Measurements from ENCODE around the gene RNF224.
A peak's percentile ranks its signal among the peaks of the same experiment; 100 is the strongest.
"Not testable (repeated sequence)": the region's sequence is repeated elsewhere in the genome, so short reads cannot be mapped to it uniquely, and the experiment has no call there.

Gene RNF224

DNA sequence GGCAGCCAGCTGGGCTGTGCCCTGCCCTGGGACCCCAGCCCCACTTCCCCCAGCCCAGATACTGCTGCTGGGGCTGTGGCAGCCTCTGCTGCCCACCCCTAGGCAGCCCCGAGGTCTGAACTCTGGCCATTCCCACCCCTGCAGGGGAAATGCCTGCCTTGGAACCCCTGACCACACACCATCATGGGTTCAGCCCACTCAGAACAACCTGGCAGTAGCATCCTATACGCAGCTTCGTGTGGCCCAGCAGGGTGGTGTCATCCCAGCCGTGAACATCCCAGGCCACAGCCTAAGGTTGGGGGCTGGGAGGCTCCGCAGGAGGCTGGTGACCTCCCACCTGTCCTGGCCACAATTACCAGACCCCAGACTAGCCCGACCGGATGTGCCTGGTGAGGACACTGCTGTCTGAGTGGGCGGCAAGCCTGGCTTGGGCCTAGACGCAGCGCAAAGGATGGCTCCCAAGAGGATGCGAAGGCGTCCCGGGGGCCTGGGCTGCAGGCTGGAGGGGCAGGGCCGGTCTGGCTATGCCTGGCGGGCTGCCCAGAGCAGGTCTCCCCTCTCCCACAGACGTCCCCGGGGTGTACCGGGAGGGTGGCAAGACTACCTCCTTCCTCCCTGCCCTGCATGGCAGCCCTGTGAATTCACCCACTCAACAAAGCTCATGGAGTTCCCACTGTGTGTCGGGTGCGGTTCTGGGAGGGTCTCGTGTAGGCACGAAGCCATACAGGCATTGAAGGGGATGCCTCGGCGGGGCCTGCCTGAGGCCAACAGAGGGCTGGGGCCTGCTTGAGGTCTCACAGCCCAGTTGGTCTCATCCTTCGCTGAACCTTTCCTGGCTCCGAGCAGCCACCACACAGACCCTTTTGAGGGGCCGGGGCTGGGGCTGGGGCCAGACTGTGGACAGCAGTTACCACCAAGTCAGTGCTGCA, 1.9 kb downstream of the RNF224 start:
- DNase-seq: no peak

DNA sequence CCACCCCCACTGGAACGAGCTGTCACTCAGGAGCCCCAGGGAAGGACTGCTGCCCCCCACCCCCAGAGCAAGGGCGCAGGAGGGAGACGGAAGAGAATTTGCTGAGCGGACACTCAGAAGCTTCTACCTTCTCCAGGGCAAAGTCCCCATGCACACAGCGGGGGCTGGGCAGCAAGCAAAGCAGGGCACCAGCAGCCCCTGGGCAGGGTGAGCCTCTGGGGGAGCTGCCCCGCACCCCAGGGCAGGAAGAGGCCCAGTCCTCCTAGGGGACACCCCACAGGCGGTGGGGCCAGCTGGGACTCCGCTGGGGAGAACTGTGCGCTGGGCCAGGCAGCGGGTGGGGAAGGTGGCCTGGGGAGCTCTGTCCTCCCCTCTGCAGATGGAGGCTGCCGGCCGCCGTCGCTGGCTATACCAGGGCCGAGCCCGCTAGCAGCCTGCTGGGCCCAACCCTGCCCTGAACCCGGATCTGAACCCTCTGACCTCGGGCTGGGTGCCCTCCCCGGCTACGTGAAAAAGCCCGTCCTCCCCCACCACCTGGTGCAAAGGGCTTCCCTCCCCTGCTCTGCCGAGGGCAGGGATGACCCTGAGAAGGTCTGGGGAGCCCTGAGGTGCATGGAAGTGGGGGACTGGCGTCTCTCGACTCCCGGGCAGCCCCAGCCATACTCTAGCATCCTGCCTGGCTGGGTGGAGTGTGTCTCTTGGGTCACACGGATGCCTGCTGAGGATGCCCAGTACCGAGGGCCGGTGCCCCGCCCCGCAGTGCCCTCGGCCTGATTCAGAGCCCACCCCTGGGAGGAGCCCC, 2.8 kb downstream of the RNF224 start:
- DNase-seq: no peak

- DNase-seq: no peak
These were observed 3.5 kb downstream of the RNF224 start, which contains the start of gene SLC34A3 for GRCh38 chr9:137230705-137231371. SLC34A3 (plus strand) TSS chr9:137230901; CDS start chr9:137231703, 802 bp downstream.

- DNase-seq: no peak
These were observed 4.2 kb downstream of the RNF224 start for GRCh38 chr9:137231372-137232039.

DNA sequence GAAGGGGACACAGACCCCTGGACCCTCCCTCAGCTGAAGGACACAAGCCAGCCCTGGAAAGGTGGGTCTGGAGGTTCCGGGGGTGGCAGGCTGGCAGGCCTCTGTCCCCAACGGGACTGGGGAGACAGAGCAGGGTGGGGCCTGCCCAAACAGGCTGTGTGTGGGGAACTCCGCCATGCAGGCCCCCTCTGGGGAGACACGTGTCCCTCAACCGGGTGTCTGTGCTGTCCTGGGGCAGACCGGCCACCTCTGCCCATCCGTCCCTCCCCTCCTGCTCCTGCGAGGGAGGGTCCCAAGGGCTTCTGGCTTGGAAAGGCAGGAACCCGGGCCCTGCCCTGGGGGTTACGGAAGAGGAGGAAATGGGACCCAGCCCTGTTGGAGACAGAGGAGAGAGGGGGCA, 4.8 kb downstream of the RNF224 start:
- DNase-seq: no peak

DNA sequence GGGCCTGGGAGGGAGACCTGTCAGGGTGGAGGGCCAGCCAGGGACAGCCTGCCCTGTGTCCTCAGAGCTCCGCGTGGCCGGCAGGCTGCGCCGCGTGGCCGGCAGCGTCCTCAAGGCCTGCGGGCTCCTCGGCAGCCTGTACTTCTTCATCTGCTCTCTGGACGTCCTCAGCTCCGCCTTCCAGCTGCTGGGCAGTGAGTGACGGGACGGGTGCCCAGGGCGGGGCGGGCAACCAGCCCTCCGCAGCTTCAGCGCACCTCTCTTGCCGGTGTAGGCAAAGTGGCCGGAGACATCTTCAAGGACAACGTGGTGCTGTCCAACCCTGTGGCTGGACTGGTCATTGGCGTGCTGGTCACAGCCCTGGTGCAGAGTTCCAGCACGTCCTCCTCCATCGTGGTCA, 5.2 kb downstream of the RNF224 start:
- DNase-seq: no peak

GRCh38 chr9:137233143-137233980, 6.1 kb downstream of the RNF224 start:
- DNase-seq: no peak

GRCh38 chr9:137234055-137234697, 6.9 kb downstream of the RNF224 start:
- peak; percentile 42 for DNase-seq

- no peak for DNase-seq
These were observed 7.6 kb downstream of the RNF224 start for GRCh38 chr9:137234758-137235423.

- peak; percentile 39 for DNase-seq
These were observed 8.3 kb downstream of the RNF224 start for GRCh38 chr9:137235424-137236237.

DNA sequence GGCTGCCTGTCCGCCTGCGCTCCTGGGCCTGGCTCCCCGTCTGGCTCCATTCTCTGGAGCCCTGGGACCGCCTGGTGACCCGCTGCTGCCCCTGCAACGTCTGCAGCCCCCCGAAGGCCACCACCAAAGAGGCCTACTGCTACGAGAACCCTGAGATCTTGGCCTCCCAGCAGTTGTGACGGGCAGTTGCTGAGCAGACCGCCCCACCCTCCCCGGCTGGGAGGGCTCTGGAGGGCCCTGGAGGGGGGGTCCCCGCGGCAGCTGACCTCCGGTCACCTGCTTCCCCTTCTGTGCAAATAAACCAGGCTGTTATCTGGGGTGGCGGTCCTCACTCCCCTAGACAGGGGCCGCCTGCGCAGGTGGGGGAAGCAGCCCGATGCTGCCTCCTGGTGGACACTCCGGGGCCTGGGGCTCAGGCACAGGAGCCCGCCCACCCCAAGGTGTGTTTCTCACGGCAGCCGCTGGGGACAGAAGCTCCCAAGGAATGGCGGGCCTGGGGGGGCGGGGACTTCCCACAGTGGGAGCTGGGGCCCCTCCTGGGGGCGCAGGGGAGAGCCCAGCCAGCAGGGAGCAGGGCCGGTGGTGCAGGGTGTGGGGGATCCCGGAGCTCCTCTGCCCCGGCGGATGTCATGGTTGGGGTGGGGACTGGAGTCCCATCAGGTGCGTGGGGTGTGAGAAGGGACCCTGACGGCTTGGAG, 9.1 kb downstream of the RNF224 start:
- peak; percentile 86 for DNase-seq

GRCh38 chr9:137236936-137237421, 9.7 kb downstream of the RNF224 start:
- DNase-seq: peak; percentile 44

DNA sequence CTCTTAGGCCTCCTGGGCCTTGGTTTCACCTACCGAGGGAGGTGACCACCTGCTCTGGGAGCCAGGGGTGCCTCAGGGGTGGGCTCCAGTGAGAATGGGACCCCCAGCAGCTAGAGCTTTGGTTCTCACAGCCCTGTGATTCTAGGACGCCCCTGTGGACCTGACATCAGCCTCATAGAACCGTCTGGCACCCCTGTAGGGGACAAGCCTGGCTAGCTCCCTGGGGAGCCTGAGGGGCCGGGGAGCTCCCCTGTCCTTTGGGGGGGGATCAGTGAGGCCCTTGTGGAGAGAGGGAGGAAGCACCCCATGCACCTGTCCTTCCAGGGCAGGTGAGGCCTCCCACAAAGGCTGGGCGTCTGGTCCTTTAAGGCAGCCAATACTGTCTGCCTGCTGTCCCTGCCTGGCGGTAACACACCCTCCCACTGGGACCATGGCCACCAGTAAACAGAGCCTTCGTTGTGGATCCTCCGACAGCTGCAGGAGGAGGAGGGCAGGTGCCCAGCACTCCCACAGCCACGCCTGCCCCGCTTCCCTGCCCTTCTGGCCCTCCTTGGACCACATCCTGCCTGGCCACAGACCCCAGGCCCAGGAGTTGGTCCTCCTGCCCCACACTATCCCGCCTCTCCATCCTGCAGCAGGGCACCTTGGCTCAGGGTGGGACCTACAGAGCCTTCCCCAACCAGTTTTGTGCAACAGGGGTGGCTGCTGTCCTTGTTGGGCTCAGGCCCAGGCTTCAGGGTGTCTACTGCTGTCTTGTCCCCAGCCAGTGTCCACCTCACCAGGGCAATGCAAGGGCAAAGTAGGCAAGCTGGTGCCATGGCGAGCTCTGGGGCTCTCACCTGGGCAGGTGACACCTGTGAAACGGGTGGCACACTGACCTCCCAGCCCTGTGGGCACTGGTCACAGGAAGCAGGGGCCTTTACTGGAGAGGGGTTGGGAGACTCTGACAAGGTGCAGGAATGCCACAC, 10.7 kb downstream of the RNF224 start:
- peak; percentile 88 for DNase-seq

DNA sequence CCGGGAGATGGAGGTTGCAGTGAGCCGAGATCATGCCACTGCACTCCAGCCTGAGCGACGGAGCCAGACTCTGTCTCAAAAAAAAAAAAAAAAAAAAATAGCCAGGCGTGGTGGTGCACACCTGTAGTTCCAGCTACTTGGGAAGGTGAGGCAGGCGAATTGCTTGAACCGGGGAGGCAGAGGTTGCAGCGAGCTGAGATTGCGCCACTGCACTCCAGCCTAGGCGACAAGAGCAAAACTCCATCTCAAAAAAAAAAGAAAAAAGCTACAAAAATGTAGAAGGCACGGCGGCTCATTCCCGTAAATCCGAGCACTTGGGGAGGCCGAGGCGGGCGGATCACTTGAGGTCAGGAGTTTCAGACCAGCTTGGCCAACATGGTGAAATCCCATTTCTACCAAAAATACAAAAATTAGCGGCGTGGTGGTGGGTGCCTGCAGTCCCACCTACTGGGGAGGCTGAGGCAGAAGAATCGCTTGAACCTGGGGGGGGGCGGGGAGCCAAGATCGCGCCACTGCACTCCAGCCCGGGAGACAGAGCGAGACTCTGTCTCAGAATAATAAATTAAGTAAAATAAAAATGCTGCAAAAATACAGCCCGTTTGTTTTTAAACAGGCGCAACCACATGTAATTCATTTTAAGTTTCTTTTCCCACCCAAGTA, 12.4 kb downstream of the RNF224 start:
- not testable (repeated sequence) for DNase-seq

- peak; percentile 69 for DNase-seq
These were observed 13.1 kb downstream of the RNF224 start for GRCh38 chr9:137240318-137240840.

GRCh38 chr9:137240841-137241489, 13.7 kb downstream of the RNF224 start, which contains the start of gene TUBB4B:
TUBB4B (plus strand) TSS chr9:137241287; CDS start chr9:137241361, 74 bp downstream.
- peak; percentile 99 for DNase-seq
